Measurements from ENCODE around the gene CLTCL1.
A peak's percentile ranks its signal among the peaks of the same experiment; 100 is the strongest.

DNA sequence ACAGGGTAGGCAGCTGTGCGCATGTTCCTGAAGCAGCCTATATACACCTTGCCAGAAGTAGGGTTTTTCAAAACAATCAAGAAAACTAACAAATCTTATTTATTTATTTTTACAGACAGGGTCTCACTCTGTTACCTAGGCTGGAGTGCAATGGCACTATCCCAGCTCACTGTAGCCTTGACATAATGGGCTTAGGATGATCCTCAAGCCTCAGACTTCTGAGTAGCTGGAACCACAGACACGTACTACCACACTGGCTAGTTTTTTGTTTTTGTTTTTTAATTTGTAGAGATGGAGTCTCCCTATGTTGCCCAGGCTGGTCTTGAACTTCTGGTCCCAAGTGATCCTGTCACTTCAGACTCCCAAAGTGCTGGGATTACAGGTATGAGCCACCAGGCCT, 25.7 kb downstream of the CLTCL1 start:
- TF ChIP-seq, protein P1, sequence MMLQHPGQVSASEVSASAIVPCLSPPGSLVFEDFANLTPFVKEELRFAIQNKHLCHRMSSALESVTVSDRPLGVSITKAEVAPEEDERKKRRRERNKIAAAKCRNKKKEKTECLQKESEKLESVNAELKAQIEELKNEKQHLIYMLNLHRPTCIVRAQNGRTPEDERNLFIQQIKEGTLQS (IDR thresholded peaks at IDR 0.05) = no peak
- TF ChIP-seq, protein P1 (CRISPR knock-in tag; conservative IDR thresholded peaks at IDR 0.05) = no peak
- 0 out of 2 replicates have a peak, but pooled peaks have one; percentile 12 for TF ChIP-seq ZFX (CRISPR knock-in tag; IDR thresholded peaks at IDR 0.05)
- no peak for TF ChIP-seq PREB (CRISPR knock-in tag; IDR thresholded peaks at IDR 0.05)
- TF ChIP-seq, protein P2, sequence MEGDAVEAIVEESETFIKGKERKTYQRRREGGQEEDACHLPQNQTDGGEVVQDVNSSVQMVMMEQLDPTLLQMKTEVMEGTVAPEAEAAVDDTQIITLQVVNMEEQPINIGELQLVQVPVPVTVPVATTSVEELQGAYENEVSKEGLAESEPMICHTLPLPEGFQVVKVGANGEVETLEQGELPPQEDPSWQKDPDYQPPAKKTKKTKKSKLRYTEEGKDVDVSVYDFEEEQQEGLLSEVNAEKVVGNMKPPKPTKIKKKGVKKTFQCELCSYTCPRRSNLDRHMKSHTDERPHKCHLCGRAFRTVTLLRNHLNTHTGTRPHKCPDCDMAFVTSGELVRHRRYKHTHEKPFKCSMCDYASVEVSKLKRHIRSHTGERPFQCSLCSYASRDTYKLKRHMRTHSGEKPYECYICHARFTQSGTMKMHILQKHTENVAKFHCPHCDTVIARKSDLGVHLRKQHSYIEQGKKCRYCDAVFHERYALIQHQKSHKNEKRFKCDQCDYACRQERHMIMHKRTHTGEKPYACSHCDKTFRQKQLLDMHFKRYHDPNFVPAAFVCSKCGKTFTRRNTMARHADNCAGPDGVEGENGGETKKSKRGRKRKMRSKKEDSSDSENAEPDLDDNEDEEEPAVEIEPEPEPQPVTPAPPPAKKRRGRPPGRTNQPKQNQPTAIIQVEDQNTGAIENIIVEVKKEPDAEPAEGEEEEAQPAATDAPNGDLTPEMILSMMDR (IDR thresholded peaks at IDR 0.05 in 2 of 3, conservative IDR thresholded peaks at IDR 0.05 in 1 of 3; ENCODE audit: insufficient read depth in 2 of 3, low read depth in 1 of 3, low read length in 3 of 3) = no peak
- no peak for TF ChIP-seq ZNF212 (CRISPR knock-in tag; IDR thresholded peaks at IDR 0.05)
- TF ChIP-seq NCOA2 (IDR thresholded peaks at IDR 0.05; ENCODE audit: partially characterized antibody in 2 of 2) = no peak
- no peak for TF ChIP-seq JUND (IDR thresholded peaks at IDR 0.05; ENCODE audit: borderline replicate concordance, low read depth, low read length)
- TF ChIP-seq JUND (tag; IDR thresholded peaks at IDR 0.05; ENCODE audit: borderline replicate concordance, low read depth, low read length) = no peak
- TF ChIP-seq ZNF124 (CRISPR knock-in tag; IDR thresholded peaks at IDR 0.05) = no peak
- no peak for TF ChIP-seq EZH2 (IDR thresholded peaks at IDR 0.05; ENCODE audit: borderline replicate concordance, low read depth, low read length)
- TF ChIP-seq POLR2AphosphoS5 (IDR thresholded peaks at IDR 0.05; ENCODE audit: control insufficient read depth, insufficient read depth, low read depth, low read length) = no peak
